Measurements from ENCODE around the gene BROX.
"Not testable (repeated sequence)": the region's sequence is repeated elsewhere in the genome, so short reads cannot be mapped to it uniquely, and the experiment has no call there.

BROX gene

GRCh38 chr1:222732216-222733159, 20.1 kb downstream of the BROX start:
- no peak for DNase-seq (ENCODE audit: low read depth in 2 of 2)

- DNase-seq (ENCODE audit: low read depth in 2 of 2), result no peak
These were observed 22.4 kb downstream of the BROX start for GRCh38 chr1:222734740-222735139.

- no peak for DNase-seq (ENCODE audit: low read depth in 2 of 2)
These were observed 24.1 kb downstream of the BROX start for GRCh38 chr1:222736470-222736869.

- DNase-seq (ENCODE audit: low read depth in 2 of 2), result no peak
These were observed 24.6 kb downstream of the BROX start, which contains the start of gene FAM177B for GRCh38 chr1:222736972-222737371. TSS of gene FAM177B (plus strand) at chr1:222737202. CDS start at chr1:222746546, 9,344 bp downstream.

- DNase-seq (ENCODE audit: low read depth in 2 of 2), result no peak
These were observed 27.1 kb downstream of the BROX start for GRCh38 chr1:222739465-222739864.

GRCh38 chr1:222739929-222740328, 27.6 kb downstream of the BROX start:
- no peak for DNase-seq (ENCODE audit: low read depth in 2 of 2)

GRCh38 chr1:222741630-222742457, 29.5 kb downstream of the BROX start:
- not testable (repeated sequence) for DNase-seq (ENCODE audit: low read depth in 2 of 2)

GRCh38 chr1:222749927-222750326, 37.6 kb downstream of the BROX start:
- no peak for DNase-seq (ENCODE audit: low read depth in 2 of 2)

- DNase-seq (ENCODE audit: low read depth in 2 of 2), result no peak
These were observed 38.3 kb downstream of the BROX start for GRCh38 chr1:222750651-222751050.

GRCh38 chr1:222751255-222751654, 38.9 kb downstream of the BROX start:
- no peak for DNase-seq (ENCODE audit: low read depth in 2 of 2)

GRCh38 chr1:222754366-222755139, 42.2 kb downstream of the BROX start:
- no peak for DNase-seq (ENCODE audit: low read depth in 2 of 2)

- DNase-seq (ENCODE audit: low read depth in 2 of 2), result no peak
These were observed 45.4 kb downstream of the BROX start for GRCh38 chr1:222757646-222758268.

- no peak for DNase-seq (ENCODE audit: low read depth in 2 of 2)
These were observed 47.2 kb downstream of the BROX start for GRCh38 chr1:222759451-222760035.

GRCh38 chr1:222761083-222761482, 48.7 kb downstream of the BROX start:
- DNase-seq (ENCODE audit: low read depth in 2 of 2), result no peak

- DNase-seq (ENCODE audit: low read depth in 2 of 2), result not testable (repeated sequence)
These were observed 49.8 kb downstream of the BROX start for GRCh38 chr1:222762178-222762577.

- DNase-seq (ENCODE audit: low read depth in 2 of 2), result no peak
These were observed 54.8 kb downstream of the BROX start for GRCh38 chr1:222767152-222767571.

- no peak for DNase-seq (ENCODE audit: low read depth in 2 of 2)
These were observed 56.2 kb downstream of the BROX start for GRCh38 chr1:222768592-222768991.

GRCh38 chr1:222769181-222769580, 56.8 kb downstream of the BROX start:
- no peak for DNase-seq (ENCODE audit: low read depth in 2 of 2)

- no peak for DNase-seq (ENCODE audit: low read depth in 2 of 2)
These were observed 57.7 kb downstream of the BROX start for GRCh38 chr1:222769971-222770620.

- no peak for DNase-seq (ENCODE audit: low read depth in 2 of 2)
These were observed 60.6 kb downstream of the BROX start for GRCh38 chr1:222772996-222773379.
